ENCODE measurements around the gene TKTL1.
"Not testable (repeated sequence)": the region's sequence is repeated elsewhere in the genome, so short reads cannot be mapped to it uniquely, and the experiment has no call there.

TKTL1 gene

GRCh38 chrX:154295664-154296310, at the start of gene TKTL1:
TKTL1 (plus strand) TSS chrX:154295795; CDS start chrX:154295860, 65 bp downstream.
- DNase-seq (ENCODE audit: low read depth) = no peak

- not testable (repeated sequence) for DNase-seq (ENCODE audit: low read depth)
These were observed 48.1 kb upstream of the TKTL1 start for GRCh38 chrX:154247377-154248045.

GRCh38 chrX:154248076-154248475, 47.5 kb upstream of the TKTL1 start:
- DNase-seq (ENCODE audit: low read depth) = not testable (repeated sequence)

GRCh38 chrX:154257282-154257681, 38.3 kb upstream of the TKTL1 start, which contains the start of gene OPN1MW3:
OPN1MW3 (plus strand) TSS chrX:154257582; CDS start chrX:154257620, 38 bp downstream.
- not testable (repeated sequence) for DNase-seq (ENCODE audit: low read depth)

- DNase-seq (ENCODE audit: low read depth) = not testable (repeated sequence)
These were observed 36.9 kb upstream of the TKTL1 start for GRCh38 chrX:154258711-154259110.

GRCh38 chrX:154263072-154263471, 32.5 kb upstream of the TKTL1 start:
- DNase-seq (ENCODE audit: low read depth) = not testable (repeated sequence)

GRCh38 chrX:154269245-154269644, 26.4 kb upstream of the TKTL1 start:
- not testable (repeated sequence) for DNase-seq (ENCODE audit: low read depth)

- DNase-seq (ENCODE audit: low read depth) = not testable (repeated sequence)
These were observed 10.9 kb upstream of the TKTL1 start for GRCh38 chrX:154284489-154285338.

- DNase-seq (ENCODE audit: low read depth) = not testable (repeated sequence)
These were observed 9.2 kb upstream of the TKTL1 start for GRCh38 chrX:154286406-154286805.

- no peak for DNase-seq (ENCODE audit: low read depth)
These were observed 612 bp upstream of the TKTL1 start, which contains the start of gene TEX28 for GRCh38 chrX:154294791-154295574. TEX28 (minus strand) TSS chrX:154295124; CDS start chrX:154292117, 3,007 bp downstream.

GRCh38 chrX:154296731-154297130, 1.1 kb downstream of the TKTL1 start:
- DNase-seq (ENCODE audit: low read depth) = no peak

- no peak for DNase-seq (ENCODE audit: low read depth)
These were observed 2.7 kb downstream of the TKTL1 start for GRCh38 chrX:154298312-154298711.

GRCh38 chrX:154300816-154301215, 5.2 kb downstream of the TKTL1 start:
- DNase-seq (ENCODE audit: low read depth) = no peak

- DNase-seq (ENCODE audit: low read depth) = not testable (repeated sequence)
These were observed 7.4 kb downstream of the TKTL1 start for GRCh38 chrX:154302998-154303397.

GRCh38 chrX:154303476-154303875, 7.9 kb downstream of the TKTL1 start:
- no peak for DNase-seq (ENCODE audit: low read depth)

- no peak for DNase-seq (ENCODE audit: low read depth)
These were observed 9.3 kb downstream of the TKTL1 start for GRCh38 chrX:154304846-154305245.

GRCh38 chrX:154305541-154306205, 10.1 kb downstream of the TKTL1 start:
- DNase-seq (ENCODE audit: low read depth) = no peak

- DNase-seq (ENCODE audit: low read depth) = no peak
These were observed 11.6 kb downstream of the TKTL1 start for GRCh38 chrX:154307202-154307601.

- DNase-seq (ENCODE audit: low read depth) = peak; percentile 20
These were observed 12.7 kb downstream of the TKTL1 start for GRCh38 chrX:154308108-154308946.

Data from amniotic epithelial cell (primary cell).